NCI-H2081 treated with DMSO at 0.1 percent for 48 hours (cell line): ENCODE measurements around the gene GPC1.

ENCODE experiments used
- DNase-seq: peaks from one replicate; lab custom pipeline; 2025; lab: John Stamatoyannopoulos, UW

The GPC1 gene

GRCh38 chr2:240396623-240397541, 38.6 kb upstream of the GPC1 start:
- no peak for DNase-seq

GRCh38 chr2:240397542-240397916, 37.9 kb upstream of the GPC1 start:
- DNase-seq = no peak

GRCh38 chr2:240397924-240398645, 37.4 kb upstream of the GPC1 start:
- DNase-seq = no peak

- no peak for DNase-seq
Measured at GRCh38 chr2:240398661-240399267, 36.7 kb upstream of the GPC1 start.

GRCh38 chr2:240399419-240400324, 35.8 kb upstream of the GPC1 start:
- no peak for DNase-seq

GRCh38 chr2:240400371-240401161, 34.9 kb upstream of the GPC1 start:
- DNase-seq = no peak

GRCh38 chr2:240401308-240401707, 34.2 kb upstream of the GPC1 start:
- DNase-seq = no peak

- DNase-seq = no peak
Measured at GRCh38 chr2:240401781-240402551, 33.5 kb upstream of the GPC1 start.

- no peak for DNase-seq
Measured at GRCh38 chr2:240402566-240403272, 32.7 kb upstream of the GPC1 start.

- DNase-seq = no peak
Measured at GRCh38 chr2:240403396-240404104, 31.9 kb upstream of the GPC1 start.

GRCh38 chr2:240404174-240404852, 31.1 kb upstream of the GPC1 start:
- no peak for DNase-seq

- no peak for DNase-seq
Measured at GRCh38 chr2:240405133-240405532, 30.3 kb upstream of the GPC1 start.

- DNase-seq = no peak
Measured at GRCh38 chr2:240405684-240406313, 29.7 kb upstream of the GPC1 start.

- DNase-seq = no peak
Measured at GRCh38 chr2:240407090-240407489, 28.4 kb upstream of the GPC1 start.

GRCh38 chr2:240410004-240410403, 25.5 kb upstream of the GPC1 start:
- DNase-seq = no peak

- DNase-seq = no peak
Measured at GRCh38 chr2:240410808-240411207, 24.7 kb upstream of the GPC1 start.

- DNase-seq = no peak
Measured at GRCh38 chr2:240411261-240412160, 24.0 kb upstream of the GPC1 start.
